Liver (tissue), 9 donors: ENCODE results near the gene FAT1. TPM values are rescaled to one million over a fixed set of nuclear protein-coding genes. Genes with fewer than 3 reads are reported as not detected.

Source experiments
- DNase-seq: peaks from one replicate; pipeline ENCODE4 v3.0.0-alpha.2; 2017; ENCODE audit warnings: low spot score
- H3K27ac ChIP-seq, 2 donors: one replicate each; pipeline ENCODE4 v1.7.0; 2013; ENCODE audit warnings: inconsistent platforms in 2 of 2, low read length in 2 of 2, control low read depth in 1 of 2, low read depth in 1 of 2, mild to moderate bottlenecking in 1 of 2
- H3K27me3 ChIP-seq, 4 donors: one replicate each; pipeline versions ENCODE4 v1.6.1 to v1.7.0; 2013; ENCODE audit warnings: low read length in 3 of 4, inconsistent platforms in 1 of 4, mild to moderate bottlenecking in 1 of 4, moderate library complexity in 1 of 4; ENCODE audit not compliant: control insufficient read depth in 4 of 4, insufficient read depth in 4 of 4
- H3K36me3 ChIP-seq, 4 donors: one replicate each; pipeline versions ENCODE4 v1.6.1 to v1.7.0; 2013; ENCODE audit warnings: low read length in 3 of 4, mild to moderate bottlenecking in 3 of 4, low read depth in 1 of 4, moderate library complexity in 1 of 4; ENCODE audit not compliant: control insufficient read depth in 4 of 4, insufficient read depth in 3 of 4
- H3K4me1 ChIP-seq, 4 donors: one replicate each; pipeline versions ENCODE4 v1.6.1 to v1.7.0; 2013; ENCODE audit warnings: low read length in 3 of 4, mild to moderate bottlenecking in 3 of 4, moderate library complexity in 1 of 4; ENCODE audit not compliant: control insufficient read depth in 4 of 4, insufficient read depth in 4 of 4
- H3K4me3 ChIP-seq, 3 donors: one replicate each; pipeline versions ENCODE4 v1.6.1 to v1.7.0; 2013; ENCODE audit warnings: low read length in 3 of 3, control low read depth in 1 of 3, low read depth in 1 of 3, mild to moderate bottlenecking in 1 of 3
- H3K9ac ChIP-seq, 2 donors: one replicate each; pipeline ENCODE4 v1.7.0; 2013; ENCODE audit warnings: low read length in 2 of 2, mild to moderate bottlenecking in 2 of 2, moderate library complexity in 2 of 2, control low read depth in 1 of 2, low read depth in 1 of 2
- H3K9me3 ChIP-seq, 4 donors: one replicate each; pipeline versions ENCODE4 v1.6.1 to v1.7.0; 2013; ENCODE audit warnings: low read length in 3 of 4; ENCODE audit not compliant: control insufficient read depth in 4 of 4
- CTCF ChIP-seq: fragments of 150-350 bp; IDR thresholded peaks from 2 replicates; pipeline ENCODE4 v1.5.1; 2017; ENCODE audit warnings: improper control_type of control experiment, low read depth, low read length; ENCODE audit not compliant: missing input control
- EGR1 ChIP-seq, 2 donors: IDR thresholded peaks; 2 replicates each; pipeline ENCODE4 v1.6.1; 2016 to 2018; ENCODE audit warnings: antibody characterized with exemption in 2 of 2, low read depth in 2 of 2
- FOXA1 ChIP-seq: IDR thresholded peaks from 2 replicates; pipeline ENCODE4 v1.6.1; 2016; ENCODE audit warnings: antibody characterized with exemption
- FOXA2 ChIP-seq: IDR thresholded peaks from 2 replicates; pipeline ENCODE4 v1.6.1; 2016; ENCODE audit warnings: antibody characterized with exemption
- GABPA ChIP-seq, 2 donors: IDR thresholded peaks in 1 of 2; conservative IDR thresholded peaks in 1 of 2; 2 replicates each; pipeline ENCODE4 v1.6.1; 2016; ENCODE audit warnings: antibody characterized with exemption in 2 of 2, mild to moderate bottlenecking in 1 of 2, moderate library complexity in 1 of 2
- HNF4A ChIP-seq, 2 donors: conservative IDR thresholded peaks; 2 replicates each; pipeline ENCODE4 v1.6.1; 2016; ENCODE audit warnings: antibody characterized with exemption in 2 of 2, mild to moderate bottlenecking in 2 of 2
- HNF4G ChIP-seq: IDR thresholded peaks from 2 replicates; pipeline ENCODE4 v1.6.1; 2016; ENCODE audit warnings: antibody characterized with exemption
- JUND ChIP-seq, 2 donors: IDR thresholded peaks; 2 replicates each; pipeline ENCODE4 v1.6.1; 2016; ENCODE audit warnings: antibody characterized with exemption in 2 of 2
- MAX ChIP-seq: IDR thresholded peaks from 2 replicates; pipeline ENCODE4 v1.6.1; 2016; ENCODE audit warnings: antibody characterized with exemption
- NR2F2 ChIP-seq: IDR thresholded peaks from 2 replicates; pipeline ENCODE4 v1.6.1; 2016; ENCODE audit warnings: antibody characterized with exemption
- RAD21 ChIP-seq, 2 donors: IDR thresholded peaks; 2 replicates each; pipeline ENCODE4 v1.6.1; 2016; ENCODE audit warnings: antibody characterized with exemption in 2 of 2, mild to moderate bottlenecking in 2 of 2
- REST ChIP-seq: IDR thresholded peaks from 2 replicates; pipeline ENCODE4 v1.6.1; 2016; ENCODE audit warnings: antibody characterized with exemption, mild to moderate bottlenecking
- RXRA ChIP-seq, 2 donors: IDR thresholded peaks; 2 replicates each; pipeline ENCODE4 v1.6.1; 2017 to 2018; ENCODE audit warnings: antibody characterized with exemption in 2 of 2, mild to moderate bottlenecking in 1 of 2
- SP1 ChIP-seq: IDR thresholded peaks from 2 replicates; pipeline ENCODE4 v1.6.1; 2018; ENCODE audit warnings: antibody characterized with exemption, mild to moderate bottlenecking
- TAF1 ChIP-seq: conservative IDR thresholded peaks from 2 replicates; pipeline ENCODE4 v1.6.1; 2016; ENCODE audit warnings: antibody characterized with exemption, mild to moderate bottlenecking
- YY1 ChIP-seq: IDR thresholded peaks from 2 replicates; pipeline ENCODE4 v1.6.1; 2016; ENCODE audit warnings: antibody characterized with exemption, mild to moderate bottlenecking
- WGBS: extraction: QIAGEN DNeasy Blood & Tissue Kit; methylation state at CpG from one replicate; pipeline ENCODE4 v1.1.7; 2013; 5-methylcytosine and 5-hydroxymethylcytosine counted together
- polyA plus RNA-seq, 2 donors: library from polyadenylated mRNA; stranded (reverse) in 1 of 2; unstranded in 1 of 2; fragments of 200-250 nt in 1 of 2; fragments of >200 nt in 1 of 2; fragmentation: Nextera tagmentation in 1 of 2; extraction: Ambion mirVana in 1 of 2; gene quantifications; one replicate each; pipeline versions ENCODE4 v1.2.1 to v1.2.3, GENCODE V29; 2013 to 2015
- total RNA-seq, 2 donors: library from RNA; depleted of rRNA; stranded (reverse); fragments of >200 nt; gene quantifications; one replicate each; pipeline ENCODE4 v1.2.3, GENCODE V29; 2014
- TF ChIP-seq, protein P1 (sequence below): IDR thresholded peaks from 2 replicates; pipeline ENCODE4 v1.6.1; 2016; ENCODE audit warnings: antibody characterized with exemption
- TF ChIP-seq, protein P2 (sequence below): IDR thresholded peaks from 2 replicates; pipeline ENCODE4 v1.6.1; 2016; ENCODE audit warnings: antibody characterized with exemption
- donor health status: healthy.
- donor health status: healthy.
- donor health status: healthy.
- donor health status: healthy.
- donor health status: healthy.

FAT1 gene
- total and polyA plus RNA-seq, 4 donors, result 10.0 to 48.0 (median 30.0) TPM

- Histone ChIP-seq H3K4me3 (no peak overlapping the region), H3K9me3 (no peaks in the 10 kb centered on the region), H3K27me3 (no peaks in the 10 kb centered on the region), H3K27ac (no peak overlapping the region), H3K4me1 (peaks cover 2 to 11% (median 6%) of the 10 kb centered on the region in 4 donors), H3K9ac (no peak overlapping the region), H3K36me3 (no peaks in the 10 kb centered on the region)
- DNase-seq, result peak; percentile 40
- no peak for TF ChIP-seq HNF4G
- peak in 1 of 2 donors; percentile 71 for TF ChIP-seq EGR1 (IDR thresholded peaks at IDR 0.05; ENCODE audit: low read depth in 2 of 2)
- TF ChIP-seq RAD21 (IDR thresholded peaks at IDR 0.05), result peak; percentile 67 to 71
- peak; percentile 62 for TF ChIP-seq NR2F2
- peak; percentile 29 for TF ChIP-seq REST
- peak; percentile 48 to 83 for TF ChIP-seq JUND (IDR thresholded peaks at IDR 0.05)
- TF ChIP-seq YY1, result peak; percentile 93
- peak; percentile 86 to 95 for TF ChIP-seq HNF4A (conservative IDR thresholded peaks at IDR 0.05)
- TF ChIP-seq, protein P1, sequence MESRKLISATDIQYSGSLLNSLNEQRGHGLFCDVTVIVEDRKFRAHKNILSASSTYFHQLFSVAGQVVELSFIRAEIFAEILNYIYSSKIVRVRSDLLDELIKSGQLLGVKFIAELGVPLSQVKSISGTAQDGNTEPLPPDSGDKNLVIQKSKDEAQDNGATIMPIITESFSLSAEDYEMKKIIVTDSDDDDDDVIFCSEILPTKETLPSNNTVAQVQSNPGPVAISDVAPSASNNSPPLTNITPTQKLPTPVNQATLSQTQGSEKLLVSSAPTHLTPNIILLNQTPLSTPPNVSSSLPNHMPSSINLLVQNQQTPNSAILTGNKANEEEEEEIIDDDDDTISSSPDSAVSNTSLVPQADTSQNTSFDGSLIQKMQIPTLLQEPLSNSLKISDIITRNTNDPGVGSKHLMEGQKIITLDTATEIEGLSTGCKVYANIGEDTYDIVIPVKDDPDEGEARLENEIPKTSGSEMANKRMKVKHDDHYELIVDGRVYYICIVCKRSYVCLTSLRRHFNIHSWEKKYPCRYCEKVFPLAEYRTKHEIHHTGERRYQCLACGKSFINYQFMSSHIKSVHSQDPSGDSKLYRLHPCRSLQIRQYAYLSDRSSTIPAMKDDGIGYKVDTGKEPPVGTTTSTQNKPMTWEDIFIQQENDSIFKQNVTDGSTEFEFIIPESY, result peak; percentile 32
- peak; percentile 46 for TF ChIP-seq MAX
- no peak for TF ChIP-seq FOXA1
- TF ChIP-seq, protein P2, sequence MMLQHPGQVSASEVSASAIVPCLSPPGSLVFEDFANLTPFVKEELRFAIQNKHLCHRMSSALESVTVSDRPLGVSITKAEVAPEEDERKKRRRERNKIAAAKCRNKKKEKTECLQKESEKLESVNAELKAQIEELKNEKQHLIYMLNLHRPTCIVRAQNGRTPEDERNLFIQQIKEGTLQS, result no peak
- TF ChIP-seq TAF1, result no peak
- TF ChIP-seq SP1, result peak; percentile 91
- peak; percentile 92 to 97 for TF ChIP-seq RXRA (IDR thresholded peaks at IDR 0.05)
- no peak for TF ChIP-seq CTCF
- TF ChIP-seq GABPA (IDR thresholded peaks at IDR 0.05 in 1 of 2, conservative IDR thresholded peaks at IDR 0.05 in 1 of 2), result peak in 1 of 2 donors; percentile 71
- peak; percentile 19 for TF ChIP-seq FOXA2
- WGBS, result 61% methylated on average over 18 of the region's 18 CpGs
Observed at GRCh38 chr4:186765673-186766546, 42.3 kb upstream of the FAT1 start.
